Measurements from ENCODE around the gene TTC22.
A peak's percentile ranks its signal among the peaks of the same experiment; 100 is the strongest.

TTC22 gene

DNA sequence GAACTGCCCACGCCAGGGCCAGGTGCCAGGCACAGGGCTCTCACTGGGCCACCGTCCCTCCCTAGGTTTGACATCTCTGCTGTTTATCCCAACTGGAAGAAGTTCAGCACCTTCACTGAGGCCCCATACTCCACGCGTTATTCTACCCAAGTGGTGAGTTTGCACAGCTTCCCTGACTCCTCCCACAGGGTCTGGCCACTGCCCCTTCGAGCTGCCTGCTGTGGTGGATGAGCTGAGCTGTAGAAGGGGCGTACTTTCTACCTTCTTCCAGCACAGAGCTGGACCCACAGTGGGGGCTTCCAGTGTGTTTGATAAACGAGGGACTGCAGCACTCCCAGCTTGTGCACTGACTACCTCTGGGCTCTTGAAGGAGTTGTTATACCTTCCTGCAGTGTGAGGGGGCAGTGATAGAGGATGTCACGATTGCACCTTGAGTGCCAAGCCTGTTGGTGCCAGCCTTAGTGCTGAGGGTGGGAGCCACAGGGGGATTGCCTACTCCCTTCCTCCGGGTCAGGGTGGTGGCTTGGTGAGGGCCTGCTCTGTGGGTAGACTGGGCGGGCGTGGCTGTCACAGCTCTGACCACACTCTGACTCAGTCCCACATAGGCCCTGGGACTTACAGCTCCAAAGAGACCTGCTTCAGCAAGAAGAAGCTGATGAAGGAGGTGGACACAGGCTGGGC is 5.9 kb upstream of the TTC22 start:
- DNase-seq, result no peak

DNA sequence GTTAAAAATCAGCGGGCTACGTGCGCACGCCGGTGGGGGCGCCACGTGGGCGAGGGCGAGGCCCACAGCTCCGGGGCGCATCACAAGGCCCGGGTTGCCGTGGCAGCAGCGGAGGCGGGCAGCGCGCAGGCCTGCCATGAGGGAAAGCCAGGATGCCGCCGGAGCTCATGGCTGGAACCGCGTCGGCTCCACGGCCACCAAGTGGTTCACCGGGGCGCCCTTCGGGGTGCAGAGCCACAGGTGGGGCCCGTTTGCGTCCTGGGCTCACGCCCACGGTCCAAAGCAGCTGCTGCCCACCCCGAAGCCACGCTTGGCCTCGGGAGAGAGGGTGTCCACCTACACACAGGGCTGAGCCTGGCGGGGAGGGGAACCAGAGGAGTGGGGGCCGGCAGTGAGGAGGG is 4.9 kb upstream of the TTC22 start:
- DNase-seq, result no peak

DNA sequence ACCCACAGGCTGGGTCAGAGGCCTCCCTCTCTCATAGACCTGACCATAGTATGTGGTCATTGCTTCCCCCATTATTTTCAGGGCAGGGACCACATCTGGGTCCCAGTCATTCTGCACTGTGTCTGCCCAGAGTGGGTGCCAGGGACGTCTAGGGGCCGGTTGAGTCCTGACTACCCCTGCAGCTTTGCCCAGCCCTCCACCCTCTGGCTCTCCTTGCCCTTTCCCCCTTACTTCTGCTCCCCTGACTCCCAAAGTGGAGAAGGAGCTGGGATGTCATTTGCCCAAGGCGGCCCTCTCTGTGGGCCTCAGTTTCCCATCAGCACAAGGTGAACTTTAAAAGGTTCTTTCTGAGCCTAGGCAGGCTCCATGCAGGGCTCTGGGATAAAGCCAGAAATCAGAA is 4.3 kb upstream of the TTC22 start:
- DNase-seq, result no peak

DNA sequence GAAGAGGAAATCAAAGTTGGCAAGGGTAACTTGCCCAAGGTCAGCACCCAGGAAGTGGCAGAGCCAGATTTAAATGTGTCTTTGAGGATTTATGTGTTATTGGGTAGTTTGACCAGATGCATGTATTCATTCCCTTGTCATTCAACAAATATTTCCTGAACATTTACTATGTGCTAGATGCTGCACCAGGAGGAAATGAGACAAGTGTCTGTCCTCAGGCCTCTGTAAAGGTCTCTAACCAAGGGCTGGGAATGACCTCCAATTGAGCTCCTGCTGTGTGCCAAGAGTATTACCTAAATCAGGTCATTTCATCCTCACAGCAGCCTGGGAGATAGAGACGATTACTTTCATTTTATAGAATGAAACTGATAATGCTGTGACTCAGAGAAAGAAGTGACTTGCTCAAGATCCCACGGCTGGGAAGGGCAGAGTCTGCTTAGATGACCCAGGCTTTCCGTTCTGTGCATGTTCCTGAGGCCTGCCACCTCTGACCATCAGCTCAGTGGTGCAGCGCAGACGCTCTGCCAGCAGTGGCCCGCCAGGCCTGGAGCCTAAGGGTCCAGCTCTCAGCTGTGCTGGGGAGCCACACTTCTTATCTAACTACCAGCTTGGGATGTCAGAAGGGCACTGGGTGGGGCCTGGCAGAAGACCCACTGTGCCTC is 3.5 kb upstream of the TTC22 start:
- no peak for DNase-seq

DNA sequence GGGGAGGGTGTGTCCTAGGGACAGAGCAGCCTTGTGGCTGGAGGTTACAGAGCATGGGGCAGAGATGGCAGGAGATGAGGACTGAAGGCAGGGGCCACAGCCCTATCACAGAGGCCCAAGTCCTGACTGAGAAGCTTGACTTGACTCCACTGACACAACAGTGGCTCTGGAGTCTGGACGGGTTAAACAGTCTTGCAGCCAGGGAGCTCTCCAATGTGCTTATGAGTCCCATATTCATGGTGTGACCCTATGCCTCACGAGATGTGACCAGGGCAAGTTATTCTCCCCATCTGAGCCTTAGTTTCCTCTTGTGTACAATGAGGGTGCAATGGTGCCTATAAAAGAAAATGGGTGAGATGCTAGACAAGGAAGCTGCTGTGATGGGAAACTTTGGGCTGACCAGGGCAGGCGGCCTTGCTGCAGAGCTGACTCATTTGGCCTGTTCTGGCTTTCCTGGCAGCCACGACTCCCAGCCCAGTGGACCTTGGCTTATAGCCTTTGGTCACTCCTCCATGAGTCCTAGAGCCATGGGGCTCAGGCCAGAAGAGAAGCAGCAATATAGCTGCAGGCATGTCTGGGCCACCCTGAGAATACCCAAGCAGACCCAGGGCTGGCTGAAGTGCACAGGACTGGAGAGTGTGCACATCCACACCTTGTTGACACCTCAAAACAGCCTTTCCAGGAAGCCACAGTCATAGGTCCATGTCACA is 2.8 kb upstream of the TTC22 start:
- no peak for DNase-seq

DNA sequence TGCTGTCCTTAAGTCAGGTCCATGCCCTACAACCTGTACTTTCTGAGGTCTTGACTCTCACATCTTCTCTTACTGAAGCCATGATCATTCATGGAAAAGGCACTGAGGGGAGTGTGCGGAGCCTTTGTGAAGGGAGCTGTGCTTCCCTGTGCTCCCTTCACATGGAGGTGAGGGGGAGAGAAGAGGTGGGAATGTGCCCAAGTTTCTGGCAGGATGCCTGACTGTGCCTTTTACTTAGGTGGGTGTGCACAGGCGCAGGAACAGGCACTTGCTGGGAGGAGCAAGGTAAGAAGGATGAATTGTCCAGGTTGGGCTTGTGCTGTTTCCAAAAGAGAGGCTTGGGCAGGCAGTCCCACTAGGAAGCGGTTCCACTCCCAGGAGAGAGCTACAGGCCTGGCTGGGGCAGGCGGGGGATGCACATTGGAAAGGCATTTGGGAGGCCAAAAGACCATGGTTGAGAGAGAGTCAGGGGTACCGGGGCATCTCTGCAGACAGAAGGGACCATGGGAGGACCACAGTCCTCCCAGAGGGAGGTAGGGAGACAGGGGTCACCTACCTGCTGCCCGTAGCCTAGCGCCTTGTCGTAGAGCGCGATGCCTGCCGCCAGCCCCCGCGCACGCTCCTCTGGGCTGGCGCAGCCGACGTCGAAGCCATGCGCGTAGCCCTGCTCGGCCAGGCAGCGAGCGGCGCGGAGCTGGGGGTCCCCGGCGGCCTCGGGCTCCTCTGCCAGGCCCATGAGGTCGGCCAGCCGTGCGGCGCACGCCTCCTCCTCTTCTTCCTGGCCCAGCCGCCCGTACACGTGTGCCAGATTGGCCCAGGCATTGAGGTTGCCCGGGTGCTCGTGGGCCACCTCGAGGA is 853 bp downstream of the TTC22 start:
- no peak for DNase-seq

DNA sequence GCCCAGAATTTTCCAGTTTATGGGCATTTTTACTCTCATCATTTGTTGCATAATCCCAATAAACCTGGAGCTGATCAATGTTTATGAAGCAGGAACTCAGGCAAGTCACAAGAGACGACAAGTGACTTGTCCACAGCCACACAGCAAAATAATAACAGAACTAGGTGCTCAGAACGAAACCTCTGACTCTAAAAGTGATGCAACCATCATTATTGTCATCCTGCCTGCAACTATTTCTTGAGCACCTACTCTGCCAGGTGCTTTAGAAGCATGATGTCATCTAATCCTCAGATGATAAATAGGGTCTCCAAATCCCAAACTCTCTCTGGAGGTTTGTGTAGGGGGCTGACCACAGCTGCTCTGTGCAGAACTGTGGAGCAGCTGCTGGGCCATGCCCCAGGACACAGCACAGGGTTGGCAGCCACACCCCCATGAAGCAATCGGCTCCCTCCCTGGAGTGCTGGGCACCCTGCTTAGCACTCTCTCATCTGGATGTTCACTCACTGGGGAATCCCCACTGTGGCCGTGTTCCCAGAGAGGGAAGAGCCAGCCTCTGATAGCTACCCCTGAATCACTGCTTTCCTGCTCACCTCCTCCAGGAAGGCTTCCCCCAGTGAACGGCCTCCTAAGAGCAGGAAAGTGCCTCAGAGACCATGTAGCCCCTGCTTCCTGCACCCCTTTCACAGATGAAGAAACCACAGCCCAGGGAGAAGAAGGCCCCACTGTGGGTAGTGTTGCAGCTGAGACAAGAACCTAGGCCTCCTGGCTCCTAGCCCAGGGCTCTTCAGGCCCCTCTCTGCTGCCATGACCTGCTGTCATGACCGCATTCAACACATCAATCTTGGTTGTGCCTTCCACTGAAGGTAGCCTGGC is 2.1 kb downstream of the TTC22 start:
- DNase-seq, result no peak

DNA sequence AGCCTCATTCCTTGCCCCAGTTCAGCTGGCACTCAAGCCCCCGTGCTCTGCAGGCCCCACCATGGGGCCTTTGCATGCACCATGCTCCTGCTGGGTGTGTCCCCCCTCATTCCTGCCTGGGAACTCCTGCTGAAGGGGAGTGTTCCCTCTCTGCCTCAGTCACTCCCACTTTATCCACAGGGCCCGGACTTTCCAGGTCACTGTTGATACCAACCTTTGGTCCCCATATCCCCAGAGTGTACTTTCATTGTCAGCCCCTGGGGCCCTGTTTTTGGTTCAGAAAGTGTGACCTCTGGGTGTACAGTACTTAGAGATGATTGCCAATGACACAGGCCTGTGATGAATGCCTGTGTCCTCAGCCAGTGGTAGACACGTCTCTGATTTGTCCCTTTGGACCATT is 2.9 kb downstream of the TTC22 start:
- DNase-seq, result no peak

DNA sequence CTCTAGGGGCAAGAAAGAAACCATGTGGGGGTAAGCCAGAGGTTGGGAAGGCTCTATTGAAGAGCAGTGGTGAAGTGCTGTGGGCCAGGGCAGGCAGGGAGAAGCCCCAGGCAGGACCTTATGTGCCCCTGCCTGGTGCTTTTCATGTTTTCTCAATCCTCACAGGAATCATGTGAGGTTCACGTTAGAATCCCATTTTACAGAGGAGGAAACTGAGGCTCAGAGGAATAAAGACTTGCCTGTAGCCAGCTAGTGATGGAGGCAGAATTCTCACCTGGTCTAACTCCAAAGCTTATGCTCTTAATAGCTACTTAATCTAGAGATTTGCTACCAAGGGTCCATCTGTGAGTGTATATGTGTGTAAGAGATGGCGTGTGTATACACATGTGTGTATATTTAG is 4.2 kb downstream of the TTC22 start:
- DNase-seq, result no peak

DNA sequence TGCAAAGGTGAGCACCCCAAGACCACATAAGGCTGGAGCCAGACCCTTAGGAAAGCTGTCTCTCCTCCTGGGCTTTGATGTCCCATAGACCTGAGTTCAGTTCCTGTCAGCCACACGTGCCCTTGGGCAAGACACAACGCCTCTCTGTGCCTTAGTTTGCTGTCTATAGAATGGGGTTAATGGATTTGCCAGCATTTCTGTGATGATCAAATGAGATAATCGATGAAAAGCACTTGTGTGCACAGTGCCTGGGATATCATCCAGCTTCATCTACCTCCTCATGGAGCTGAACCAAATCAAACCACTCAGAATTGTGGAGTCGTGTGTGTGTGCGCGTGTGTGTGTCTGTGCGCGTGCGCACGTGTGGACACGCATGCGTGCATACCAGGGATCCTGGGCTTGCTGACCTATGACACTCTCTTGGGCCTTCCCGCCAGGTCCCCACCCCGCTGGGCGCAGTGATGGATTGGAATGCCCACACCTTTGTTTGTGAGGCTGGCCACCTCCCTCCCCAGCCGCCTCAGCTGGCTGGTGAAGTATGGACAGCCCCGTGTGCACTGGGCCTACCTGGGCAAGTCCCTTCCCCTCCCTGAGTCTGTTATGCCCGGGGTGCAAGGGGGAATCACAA is 5.2 kb downstream of the TTC22 start:
- DNase-seq, result no peak

DNA sequence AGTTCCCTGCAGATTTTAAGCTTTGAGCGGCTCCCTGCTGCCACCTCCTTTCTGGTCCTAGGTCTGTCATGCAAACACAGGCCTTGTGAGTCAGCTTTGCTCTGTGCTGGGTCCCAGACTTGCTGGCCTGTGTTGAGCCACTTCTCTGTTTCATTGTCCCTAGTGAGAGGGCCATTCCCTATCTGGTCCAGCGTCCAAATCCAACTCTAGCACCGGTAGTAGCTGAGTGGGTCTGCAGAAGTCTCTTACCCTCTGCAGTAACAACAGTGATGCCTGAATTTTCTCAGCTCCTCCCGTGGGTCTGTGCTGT is 5.8 kb downstream of the TTC22 start:
- DNase-seq, result no peak

DNA sequence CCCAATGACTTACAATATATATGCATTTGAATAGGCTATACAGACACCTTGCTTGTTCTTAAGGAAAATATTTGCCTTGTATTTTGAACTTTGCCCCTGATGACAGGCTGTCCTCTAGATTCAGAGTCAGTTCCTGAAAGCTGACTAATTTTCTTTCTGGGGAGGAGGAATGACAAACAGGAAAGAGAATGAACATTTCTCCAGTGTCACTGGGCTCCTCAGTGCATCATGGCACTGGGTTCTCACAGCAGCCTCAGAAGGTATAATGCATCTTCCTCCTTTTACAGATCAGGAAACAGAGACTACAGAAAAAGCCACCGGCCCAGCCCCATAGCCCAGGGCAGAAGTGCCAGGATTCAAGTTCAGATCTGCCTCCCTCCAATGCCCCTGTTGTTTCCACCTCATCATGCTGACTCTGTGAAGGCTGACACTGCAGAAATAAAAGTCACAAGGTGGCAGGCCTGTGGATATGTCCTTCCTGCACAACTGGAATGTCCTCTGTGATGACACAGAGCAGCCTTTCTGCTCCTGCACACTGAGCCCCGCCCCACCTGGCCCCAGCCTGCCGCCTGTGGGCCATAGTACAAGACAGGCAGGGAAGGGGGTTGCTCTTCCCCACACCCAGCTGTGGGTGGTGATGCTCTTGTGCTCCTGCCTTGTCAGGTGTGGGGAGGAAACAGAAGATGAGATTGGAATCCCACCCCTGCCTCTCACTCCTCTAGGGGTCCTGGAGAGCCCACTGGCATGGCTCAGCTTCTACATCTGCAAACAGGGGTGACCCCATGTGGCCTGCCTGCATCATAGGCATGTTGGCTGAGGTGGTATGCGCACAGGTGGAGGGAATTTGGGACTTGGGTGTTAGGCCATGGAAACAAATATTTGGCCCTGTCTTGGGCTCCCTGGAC is 6.4 kb downstream of the TTC22 start:
- no peak for DNase-seq

DNA sequence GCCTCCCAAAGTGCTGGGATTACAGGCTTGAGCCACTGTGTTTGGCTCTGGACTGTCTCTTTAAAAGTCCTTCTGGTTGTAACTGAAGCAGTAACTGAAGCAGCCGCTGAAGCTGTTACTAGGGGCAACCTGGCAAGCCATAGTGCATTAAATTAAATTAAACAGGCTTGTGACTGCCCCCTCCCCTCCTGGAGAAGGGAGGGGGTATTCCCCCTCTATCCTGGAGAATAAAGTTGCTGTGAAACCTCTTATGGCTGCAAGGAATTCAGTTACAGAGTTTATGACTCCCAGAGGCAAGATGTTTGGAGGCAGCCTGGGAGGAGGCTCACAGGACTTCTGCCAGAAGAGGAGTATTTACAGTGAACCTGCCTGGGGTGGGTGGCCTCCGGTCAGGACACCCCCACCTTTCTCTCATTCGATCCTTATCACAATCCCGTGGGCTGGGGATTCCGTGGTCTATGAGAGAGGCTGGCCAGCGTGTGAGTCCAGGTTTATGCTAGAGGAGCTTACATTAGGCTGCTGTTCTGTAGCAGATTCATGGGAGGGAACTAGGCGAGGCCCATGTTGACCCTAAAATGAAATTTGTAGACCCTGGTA is 8.3 kb downstream of the TTC22 start:
- peak; percentile 41 for DNase-seq

DNA sequence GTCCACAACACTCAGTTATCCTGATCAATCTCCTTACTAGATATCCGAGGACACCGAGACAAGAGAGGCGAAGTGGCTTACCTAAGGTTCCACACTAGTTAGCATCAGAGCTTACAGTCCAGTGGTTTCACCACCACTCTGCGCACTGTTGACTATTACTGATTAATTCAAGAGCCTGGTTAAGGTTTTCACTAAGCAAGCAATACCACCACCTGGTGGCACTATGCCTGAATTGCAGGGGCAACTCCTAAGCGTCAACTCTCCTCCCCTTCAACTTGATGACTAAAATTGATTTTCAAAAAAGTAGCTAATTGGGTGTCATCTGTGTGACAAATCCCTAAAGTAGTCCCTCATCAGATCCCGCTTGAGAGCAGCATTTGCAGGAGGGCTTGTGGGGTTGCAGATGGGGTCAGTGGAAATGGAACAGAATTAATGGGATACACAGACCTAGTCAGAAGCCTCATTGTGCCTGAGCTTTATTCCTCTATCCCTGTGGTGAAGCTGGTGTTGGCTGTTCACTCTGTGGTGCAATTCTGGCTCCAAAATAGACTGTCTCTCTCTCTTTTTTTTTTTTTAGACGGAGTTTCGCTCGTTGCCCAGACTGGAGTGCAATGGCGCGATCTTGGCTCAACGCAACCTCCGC is 9.1 kb downstream of the TTC22 start:
- DNase-seq, result no peak

DNA sequence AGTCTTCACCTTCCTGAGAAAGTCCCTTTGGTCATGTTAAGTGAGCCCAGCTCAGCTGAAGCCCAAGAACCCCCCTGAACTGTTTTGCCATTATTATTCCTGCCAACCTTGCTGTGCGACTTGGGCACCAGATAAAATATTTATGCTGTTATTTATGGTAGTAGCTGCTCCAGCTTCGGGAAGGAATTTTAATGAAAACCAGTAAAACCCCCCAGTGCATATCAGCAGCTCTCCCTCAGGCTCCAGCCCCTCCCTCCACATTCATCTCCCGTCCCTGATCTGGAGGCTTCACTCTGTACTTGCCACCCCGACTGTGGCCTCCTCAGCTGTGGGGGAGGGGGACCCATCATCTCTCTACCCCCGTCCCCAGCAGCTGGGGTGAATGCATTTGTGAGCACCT is 12.7 kb downstream of the TTC22 start:
- no peak for DNase-seq

DNA sequence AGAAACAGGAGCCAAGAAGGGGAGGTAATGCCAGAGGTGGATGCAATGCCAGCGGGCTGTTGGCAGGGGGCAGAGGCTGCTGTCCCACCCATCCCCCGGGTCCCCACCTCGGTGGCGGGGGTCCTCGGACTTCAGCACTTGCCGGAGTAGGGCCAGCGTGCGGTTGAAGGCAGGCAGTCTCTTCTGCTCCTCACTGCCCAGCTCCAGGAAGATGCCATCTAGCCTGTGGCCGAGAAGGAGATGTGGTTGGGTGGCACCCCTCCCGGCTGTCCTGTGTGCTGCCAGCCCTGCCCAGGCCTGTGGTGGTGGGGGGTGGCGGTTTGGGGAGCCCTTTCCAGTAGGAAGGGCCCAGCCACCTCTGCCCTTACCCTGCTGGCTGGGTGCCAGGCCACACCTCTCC is 13.5 kb downstream of the TTC22 start:
- DNase-seq, result no peak

DNA sequence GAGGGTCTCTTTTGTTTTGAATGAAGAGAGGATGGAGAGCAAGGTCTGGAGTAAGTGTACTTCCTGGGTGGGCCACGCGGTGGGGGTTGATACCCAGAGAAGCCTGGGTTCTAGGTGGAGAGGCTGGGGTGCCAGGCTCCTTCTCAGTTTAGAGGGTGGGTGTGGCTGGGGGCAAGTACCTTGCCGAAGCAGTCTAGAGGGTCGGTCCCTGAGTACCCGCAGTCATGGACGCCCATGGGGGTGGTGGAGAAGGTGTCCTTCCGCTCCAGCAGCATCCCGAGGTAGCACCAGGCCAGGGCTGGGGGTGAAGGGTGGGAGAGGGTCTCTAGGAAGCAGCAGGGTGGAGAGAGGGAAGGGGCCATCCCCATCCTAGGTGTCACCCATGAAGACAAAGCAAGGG is 14.3 kb downstream of the TTC22 start:
- DNase-seq, result no peak

DNA sequence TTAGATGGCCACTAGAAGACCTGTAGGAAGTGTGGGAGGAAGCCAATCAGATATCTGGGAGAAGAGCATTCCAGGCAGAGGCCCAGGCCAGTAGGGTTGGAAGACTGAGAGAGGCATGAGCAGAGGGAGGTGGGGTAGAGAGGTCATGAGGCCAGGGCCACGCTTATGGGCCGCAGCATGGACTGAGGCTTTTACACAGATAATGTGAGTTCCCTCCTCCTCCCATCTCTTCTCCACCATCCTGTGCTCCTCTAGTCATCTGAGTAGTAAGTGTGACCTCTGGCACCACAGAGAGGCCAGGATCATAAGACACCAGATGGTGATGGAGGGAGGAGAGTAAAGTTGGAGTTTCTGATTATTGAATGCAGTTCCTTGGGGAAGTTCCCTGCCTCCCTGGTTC is 17.1 kb downstream of the TTC22 start:
- no peak for DNase-seq

DNA sequence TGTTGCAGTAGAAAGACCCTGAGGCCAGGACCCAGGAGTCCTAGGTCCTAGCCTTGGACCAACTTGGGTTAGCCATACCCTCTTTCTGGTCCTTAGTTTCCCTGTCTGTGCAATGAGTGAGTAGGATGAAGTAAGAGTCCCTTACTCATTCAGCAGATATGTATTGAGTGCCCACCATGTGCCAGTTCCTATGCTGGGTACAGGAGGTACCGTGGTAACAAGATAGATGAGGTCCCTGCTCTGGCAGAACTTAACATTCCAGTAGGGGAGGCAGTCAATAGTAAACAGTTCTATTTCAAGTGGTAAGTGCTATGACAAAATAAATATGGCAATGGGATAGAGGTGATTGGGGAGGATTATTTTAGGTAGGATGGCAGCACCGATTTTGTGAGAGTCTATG is 18.5 kb downstream of the TTC22 start:
- no peak for DNase-seq

DNA sequence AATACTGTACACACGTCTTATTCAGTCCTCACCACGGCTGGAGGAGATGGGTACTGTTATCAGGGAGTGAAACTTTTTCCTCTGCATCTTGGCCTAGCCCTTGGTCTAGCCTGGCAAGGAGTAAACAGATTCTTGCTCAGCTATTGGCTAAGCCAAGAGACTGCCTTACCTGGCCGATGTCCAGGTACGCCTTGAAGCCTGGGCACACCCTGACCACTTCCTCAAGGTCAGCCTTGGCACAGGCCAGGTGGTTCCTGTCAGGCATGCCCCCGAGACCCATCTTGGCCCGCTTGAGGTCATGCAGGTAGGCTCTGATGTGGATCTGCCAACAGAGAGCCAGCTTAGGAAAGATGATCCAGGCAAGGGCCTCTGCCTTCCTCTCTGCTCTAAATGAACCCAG is 19.0 kb downstream of the TTC22 start:
- DNase-seq, result no peak
